Ovary (tissue), 9 donors: ENCODE data around the gene RDH8. TPM values are rescaled to one million over a fixed set of nuclear protein-coding genes. Genes with fewer than 3 reads are reported as not detected.

Source experiments
- DNase-seq, 5 donors: peaks; one replicate each; pipeline ENCODE4 v3.0.0-alpha.2; 2019 to 2020
- H3K27ac ChIP-seq, 2 donors: fragments of 200-600 bp; one replicate each; pipeline versions ENCODE4 v1.5.1 to v1.8.0; 2019 to 2022
- H3K27me3 ChIP-seq: fragments of 200-600 bp; one replicate; pipeline ENCODE4 v1.8.0; 2022
- H3K36me3 ChIP-seq: fragments of 200-600 bp; sonication (generic); one replicate; pipeline ENCODE4 v1.5.1; 2019
- H3K4me1 ChIP-seq: one replicate; pipeline ENCODE4 v1.8.1; 2013; ENCODE audit warnings: mild to moderate bottlenecking, moderate library complexity; ENCODE audit not compliant: insufficient read depth
- H3K4me3 ChIP-seq: fragments of 200-600 bp; sonication (generic); one replicate; pipeline ENCODE4 v1.5.1; 2017
- H3K9me3 ChIP-seq, 2 donors: fragments of 200-600 bp in 1 of 2; sonication (generic) in 1 of 2; one replicate each; pipeline versions ENCODE4 v1.5.1 to v1.8.1; 2013 to 2019; ENCODE audit warnings: mild to moderate bottlenecking in 1 of 2, moderate library complexity in 1 of 2
- CTCF ChIP-seq, 3 donors: fragments of 450-650 bp in 2 of 3; fragments of 200-600 bp in 1 of 3; IDR thresholded peaks; one replicate each; pipeline versions ENCODE4 v1.5.1 to v1.8.0; 2016 to 2022; ENCODE audit warnings: antibody characterized with exemption in 3 of 3, mild to moderate bottlenecking in 1 of 3
- EP300 ChIP-seq: sonication (generic); formaldehyde crosslinking; IDR thresholded peaks from one replicate; pipeline ENCODE4 v1.6.1; 2017; ENCODE audit warnings: antibody characterized with exemption
- POLR2A ChIP-seq: fragments of 450-650 bp; IDR thresholded peaks from one replicate; pipeline ENCODE4 v1.6.1; 2017; ENCODE audit warnings: antibody characterized with exemption, mild to moderate bottlenecking, moderate library complexity
- WGBS, 3 donors: extraction: QIAGEN DNeasy Blood & Tissue Kit in 1 of 3; methylation state at CpG; one replicate each; pipeline versions ENCODE4 v1.1.5 to v1.1.7; 2013 to 2017; 5-methylcytosine and 5-hydroxymethylcytosine counted together
- intact Hi-C, 4 donors: fragments of 100-400 bp; cut with DNase I; formaldehyde crosslinking; loops; one replicate each; pipeline versions ENCODE4 v1.11.0 to v1.15.1; 2022 to 2023
- polyA plus RNA-seq, 2 donors: library from polyadenylated mRNA; stranded (reverse); fragments of 200-250 nt in 1 of 2; fragments of 350-450 nt in 1 of 2; fragmentation: Illumina TruSeq in 1 of 2; extraction: RNeasy Lipid Tissue Mini Kit (QIAGEN cat#74804) in 1 of 2; gene quantifications; one replicate each; pipeline ENCODE4 v1.2.3, GENCODE V29; 2013 to 2014
- total RNA-seq, 7 donors: library from RNA; depleted of rRNA in 2 of 7; stranded (reverse); fragments of >200 nt in 2 of 7; fragmentation: NEBNext Ultra II Directional in 3 of 7; extraction: Animal tissue kit (Norgen Biotek cat#: 25700) in 3 of 7; gene quantifications; one replicate each; pipeline versions ENCODE4 v1.1.0 to v1.2.4, GENCODE V29; 2016 to 2023
- donor health status: DM: no; HTN: no; CAD: no; lungs with moderate emphysema.
- donor health status: DM: no; HTN: no; CAD: no.
- donor health status: Bipolar disorder and iron deficiency.
- donor health status: DM: yes; HTN: yes; CAD: no.
- donor health status: DM: no; HTN: no; CAD: no.
- donor health status: DM: yes; HTN: yes; CAD: no.

The RDH8 gene
- total and polyA plus RNA-seq, 9 donors: not detected

GRCh38 chr19:9968820-9969687, 44.2 kb upstream of the RDH8 start:
- no peaks in the 10 kb centered on the region for H3K4me1 ChIP-seq
- no peaks in the 10 kb centered on the region for H3K27me3 ChIP-seq
- DNase-seq: no peak
- H3K4me3 ChIP-seq: no peak overlapping the region
- TF ChIP-seq EP300 (no peak), POLR2A (no peak), CTCF (IDR thresholded peaks at IDR 0.05) (no peak)
- 77 to 82% (median 79%) methylated on average over 8 of the region's 8 CpGs for WGBS, 3 donors
- H3K36me3 ChIP-seq: no peaks in the 10 kb centered on the region
- intact Hi-C loops: no loop called here
- H3K27ac ChIP-seq: no peak overlapping the region
- H3K9me3 ChIP-seq: no peaks in the 10 kb centered on the region

GRCh38 chr19:9969688-9969975, 43.7 kb upstream of the RDH8 start:
- 78 to 88% (median 83%) methylated on average over 2 of the region's 2 CpGs for WGBS, 3 donors
- no peak for DNase-seq
- Histone ChIP-seq H3K27me3 (no peaks in the 10 kb centered on the region), H3K36me3 (no peaks in the 10 kb centered on the region), H3K4me3 (no peak overlapping the region), H3K4me1 (no peaks in the 10 kb centered on the region), H3K9me3 (no peaks in the 10 kb centered on the region), H3K27ac (no peak overlapping the region)
- intact Hi-C loops: no loop called here
- TF ChIP-seq POLR2A (no peak), EP300 (no peak), CTCF (IDR thresholded peaks at IDR 0.05) (no peak)

GRCh38 chr19:9970481-9970880, 42.8 kb upstream of the RDH8 start:
- WGBS, 3 donors: 64 to 77% (median 69%) methylated on average over 8 of the region's 8 CpGs
- Histone ChIP-seq H3K4me1 (no peaks in the 10 kb centered on the region), H3K9me3 (no peaks in the 10 kb centered on the region), H3K27ac (no peak overlapping the region), H3K36me3 (no peaks in the 10 kb centered on the region), H3K27me3 (no peaks in the 10 kb centered on the region), H3K4me3 (no peak overlapping the region)
- TF ChIP-seq POLR2A: no peak
- no peak for TF ChIP-seq EP300
- TF ChIP-seq CTCF (IDR thresholded peaks at IDR 0.05): no peak
- no peak for DNase-seq
- intact Hi-C loops: no loop called here

GRCh38 chr19:9971166-9971897, 42.0 kb upstream of the RDH8 start:
- H3K36me3 ChIP-seq: no peaks in the 10 kb centered on the region
- no peak overlapping the region for H3K4me3 ChIP-seq
- H3K4me1 ChIP-seq: no peaks in the 10 kb centered on the region
- intact Hi-C loops: no loop called here
- TF ChIP-seq CTCF (IDR thresholded peaks at IDR 0.05) (no peak), POLR2A (no peak), EP300 (no peak)
- H3K9me3 ChIP-seq: no peaks in the 10 kb centered on the region
- no peak for DNase-seq
- WGBS, 3 donors: 65 to 78% (median 78%) methylated on average over 15 of the region's 15 CpGs
- no peak overlapping the region for H3K27ac ChIP-seq
- no peaks in the 10 kb centered on the region for H3K27me3 ChIP-seq
